ENCODE measurements around the gene WDTC1. TPM values are rescaled to one million over a fixed set of nuclear protein-coding genes. Genes with fewer than 3 reads are reported as not detected.

WDTC1 gene
- total RNA-seq, 1 experiment from 2014 or later = 26.6 TPM

- no peak for TF ChIP-seq REST (IDR thresholded peaks at IDR 0.05; ENCODE audit: low read depth)
- no peak for TF ChIP-seq ZNF274 (IDR thresholded peaks at IDR 0.05; ENCODE audit: low read depth, low read length)
- no peak for TF ChIP-seq ZFX (IDR thresholded peaks at IDR 0.05)
Observed at GRCh38 chr1:27238032-27238431, 3.6 kb downstream of the WDTC1 start (continued).

- no peak overlapping the region for H3K9ac ChIP-seq (ENCODE audit: low read length)
- ChIA-PET POLR2A (interaction anchor here (0.7 kb wide), 1 partner anchor 192 kb away, joined by 3 read pairs; no protein-coding TSS in a partner anchor), CTCF (no interaction called here), RAD21 (ENCODE audit: low non-redundant PET in 1 of 2, low total read pairs in 2 of 2, uncharacterized antibody in 2 of 2, unreplicated experiment in 2 of 2) (no interaction called here)
- H3K4me1 ChIP-seq (ENCODE audit: control insufficient read depth in 1 of 2, insufficient read depth in 2 of 2, low read length in 2 of 2) = no peaks in the 10 kb centered on the region
- H3K36me3 ChIP-seq (ENCODE audit: control insufficient read depth in 1 of 2, insufficient read depth in 2 of 2, low read length in 2 of 2) = no peaks in the 10 kb centered on the region
- H3K27me3 ChIP-seq (ENCODE audit: insufficient read depth, low read length) = no peaks in the 10 kb centered on the region
- no peak for ATAC-seq
- no peaks in the 10 kb centered on the region for H3K9me3 ChIP-seq (ENCODE audit: control insufficient read depth in 1 of 2, insufficient read depth in 1 of 2, low read depth in 1 of 2, low read length in 2 of 2)
- no peak overlapping the region for H3K27ac ChIP-seq (ENCODE audit: low read depth, low read length)
- intact Hi-C loops (cut with micrococcal nuclease) = no loop called here
- H3K4me3 ChIP-seq (replicated peaks in 1 of 2; ENCODE audit: low read depth in 1 of 2, low read length in 2 of 2) = no peak overlapping the region
- DNase-seq (ENCODE audit: low read depth, low spot score) = no peak
- H3K79me2 ChIP-seq (ENCODE audit: insufficient read depth, low read length) = no peaks in the 10 kb centered on the region
- no peak overlapping the region for H2AFZ ChIP-seq (ENCODE audit: low read depth, low read length, poor library complexity, severe bottlenecking)
- no peaks in the 10 kb centered on the region for H3K9me2 ChIP-seq (ENCODE audit: insufficient read depth)
- no peaks in the 10 kb centered on the region for H4K20me1 ChIP-seq (ENCODE audit: insufficient read depth)
- BruUV-seq (replicated peaks) = no TSS peak
- H3K4me2 ChIP-seq (ENCODE audit: low read length) = no peak overlapping the region
- no peak for TF ChIP-seq EZH2 (IDR thresholded peaks at IDR 0.05)
- no peak for TF ChIP-seq FOSL1 (IDR thresholded peaks at IDR 0.05; ENCODE audit: low read depth)
- no peak for TF ChIP-seq ZNF274 (IDR thresholded peaks at IDR 0.05; ENCODE audit: low read depth, low read length)
- no peak for TF ChIP-seq EZH2phosphoT487 (IDR thresholded peaks at IDR 0.05; ENCODE audit: borderline replicate concordance)
- no peak for TF ChIP-seq MAX (IDR thresholded peaks at IDR 0.05)
- no peak for TF ChIP-seq JUND (IDR thresholded peaks at IDR 0.05)
- no peak for TF ChIP-seq CBX3 (IDR thresholded peaks at IDR 0.05; ENCODE audit: low read depth)
- TF ChIP-seq SRF (IDR thresholded peaks at IDR 0.05; ENCODE audit: low read depth) = no peak
- no peak for TF ChIP-seq POLR2AphosphoS5 (IDR thresholded peaks at IDR 0.05; ENCODE audit: low read depth, low read length)
- no peak for TF ChIP-seq REST (IDR thresholded peaks at IDR 0.05; ENCODE audit: low read depth)
- TF ChIP-seq TCF7L2 (IDR thresholded peaks at IDR 0.05; ENCODE audit: borderline replicate concordance, extremely low read depth, insufficient read depth, insufficient read length) = no peak
- TF ChIP-seq ATF3 (IDR thresholded peaks at IDR 0.05) = no peak
- TF ChIP-seq ZFX (IDR thresholded peaks at IDR 0.05) = no peak
- no peak for TF ChIP-seq SIN3A (IDR thresholded peaks at IDR 0.05; ENCODE audit: low read depth)
- TF ChIP-seq EGR1 (IDR thresholded peaks at IDR 0.05; ENCODE audit: low read depth) = no peak
- no peak for TF ChIP-seq POLR2A (IDR thresholded peaks at IDR 0.05; ENCODE audit: borderline replicate concordance, extremely low read depth, insufficient read depth, insufficient read length)
- no peak for TF ChIP-seq SP1 (IDR thresholded peaks at IDR 0.05; ENCODE audit: low read depth)
Observed at GRCh38 chr1:27241677-27242076, 7.2 kb downstream of the WDTC1 start.

Data from HCT116 (cell line).